GM12878 (cell line): ENCODE data around the gene DMKN. TPM values are rescaled to one million over a fixed set of nuclear protein-coding genes. Genes with fewer than 3 reads are reported as not detected.
A peak's percentile ranks its signal among the peaks of the same experiment; 100 is the strongest.

Experiments
- ATF7 ChIP-seq: fragments of 450-650 bp; IDR thresholded peaks from 2 replicates; pipeline ENCODE4 v1.6.1; 2016; ENCODE audit warnings: low read depth, mild to moderate bottlenecking
- CEBPZ ChIP-seq: fragments of 150-350 bp; IDR thresholded peaks from 2 replicates; pipeline ENCODE4 v1.6.1; 2016; ENCODE audit warnings: low read depth, low read length
- CREB1 ChIP-seq: IDR thresholded peaks from 2 replicates; pipeline ENCODE4 v1.6.1; 2012; ENCODE audit warnings: low read depth, mild to moderate bottlenecking, inconsistent platforms
- DPF2 ChIP-seq: fragments of 450-650 bp; IDR thresholded peaks from 2 replicates; pipeline ENCODE4 v1.6.1; 2017; ENCODE audit warnings: mild to moderate bottlenecking
- E2F4 ChIP-seq: IDR thresholded peaks from 2 replicates; pipeline ENCODE4 v1.6.1; 2012; ENCODE audit warnings: low read depth, low read length, improper control_type of control experiment
- MTA2 ChIP-seq: fragments of 450-650 bp; IDR thresholded peaks from 2 replicates; pipeline ENCODE4 v1.6.1; 2016; ENCODE audit warnings: low read depth, mild to moderate bottlenecking, moderate library complexity
- MTA3 ChIP-seq: IDR thresholded peaks from 2 replicates; pipeline ENCODE4 v1.6.1; 2012; ENCODE audit warnings: low read length, inconsistent platforms, borderline replicate concordance
- MXI1 ChIP-seq: fragments of 150-350 bp; IDR thresholded peaks from 2 replicates; pipeline ENCODE4 v1.6.1; 2011; ENCODE audit warnings: low read depth, mild to moderate bottlenecking, inconsistent platforms, low read length, improper control_type of control experiment
- NFXL1 ChIP-seq: fragments of 450-650 bp; IDR thresholded peaks from 2 replicates; pipeline ENCODE4 v1.6.1; 2017; ENCODE audit warnings: antibody characterized with exemption, mild to moderate bottlenecking, borderline replicate concordance
- NR2F1 ChIP-seq: fragments of 450-650 bp; conservative IDR thresholded peaks from 2 replicates; pipeline ENCODE4 v1.6.1; 2017; ENCODE audit warnings: mild to moderate bottlenecking
- REST ChIP-seq: IDR thresholded peaks from 2 replicates; pipeline ENCODE4 v1.6.1; 2012; ENCODE audit warnings: mild to moderate bottlenecking, low read depth, low read length
- YY1 ChIP-seq: IDR thresholded peaks from 2 replicates; pipeline ENCODE4 v1.6.1; 2011; ENCODE audit warnings: low read depth, mild to moderate bottlenecking, low read length
- polyA plus RNA-seq, 11 experiments: library from polyadenylated mRNA; depleted of rRNA in 4 of 11; unstranded in 6 of 11; stranded (reverse) in 5 of 11; fragments of >200 nt; fragmentation: Nextera tagmentation in 4 of 11; fragmentation: Illumina TruSeq in 1 of 11; extraction: Ambion mirVana in 4 of 11; extraction: Trizol in 1 of 11; gene quantifications; 1 replicate in 1 of 11; 2 replicates in 10 of 11; pipeline versions ENCODE4 v1.2.1 to v1.2.3, GENCODE V29; 2011 to 2016; ENCODE audit warnings: inconsistent platforms in 2 of 11, missing spikeins in 2 of 11, low read depth in 1 of 11
- total RNA-seq, 4 experiments: library from RNA; depleted of rRNA in 3 of 4; stranded (reverse); fragments of >200 nt in 3 of 4; fragmentation: Illumina TruSeq in 1 of 4; extraction: Trizol in 1 of 4; gene quantifications; 2 replicates each; pipeline versions ENCODE4 v1.2.1 to v1.2.3, GENCODE V29; 2013 to 2021
- TF ChIP-seq, protein P1 (sequence below): fragments of 450-650 bp; IDR thresholded peaks from 2 replicates; pipeline ENCODE4 v1.6.1; 2014; ENCODE audit warnings: mild to moderate bottlenecking
- TF ChIP-seq, protein P2 (sequence below): fragments of 450-650 bp; IDR thresholded peaks from 2 replicates; pipeline ENCODE4 v1.6.1; 2017; ENCODE audit warnings: mild to moderate bottlenecking

DMKN gene
- total and polyA plus RNA-seq, 10 of the 15 experiments (the other 5 are each of a cell fraction or from before 2014, with no cell fraction given), result 36.4 to 114 (median 58.6) TPM

DNA sequence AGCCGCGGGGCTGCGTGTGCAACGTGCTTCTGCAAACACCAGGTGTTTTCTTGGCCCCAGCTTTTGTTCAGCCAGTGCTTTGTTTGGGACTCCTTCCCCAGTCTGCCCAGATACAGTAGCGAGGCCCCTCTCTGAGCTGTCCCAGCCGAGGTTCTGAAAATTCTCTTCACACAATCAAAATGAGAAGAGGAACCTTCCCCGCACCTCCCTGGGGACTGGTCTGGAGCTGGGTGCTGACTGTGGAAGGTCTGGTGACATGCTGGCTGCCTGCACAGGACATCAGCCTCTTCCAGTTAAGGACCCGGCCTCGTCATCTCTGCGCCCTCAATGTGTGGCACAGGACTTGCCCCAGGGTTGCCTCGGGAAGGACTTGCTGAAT lies 45.8 kb upstream of the DMKN start (continued):
- no peak for TF ChIP-seq CEBPZ
- TF ChIP-seq ATF7, result no peak
- no peak for TF ChIP-seq NR2F1
- TF ChIP-seq E2F4, result no peak
- peak; percentile 89 for TF ChIP-seq REST
- peak; percentile 72 for TF ChIP-seq MXI1
- no peak for TF ChIP-seq NFXL1
- TF ChIP-seq, protein P1, sequence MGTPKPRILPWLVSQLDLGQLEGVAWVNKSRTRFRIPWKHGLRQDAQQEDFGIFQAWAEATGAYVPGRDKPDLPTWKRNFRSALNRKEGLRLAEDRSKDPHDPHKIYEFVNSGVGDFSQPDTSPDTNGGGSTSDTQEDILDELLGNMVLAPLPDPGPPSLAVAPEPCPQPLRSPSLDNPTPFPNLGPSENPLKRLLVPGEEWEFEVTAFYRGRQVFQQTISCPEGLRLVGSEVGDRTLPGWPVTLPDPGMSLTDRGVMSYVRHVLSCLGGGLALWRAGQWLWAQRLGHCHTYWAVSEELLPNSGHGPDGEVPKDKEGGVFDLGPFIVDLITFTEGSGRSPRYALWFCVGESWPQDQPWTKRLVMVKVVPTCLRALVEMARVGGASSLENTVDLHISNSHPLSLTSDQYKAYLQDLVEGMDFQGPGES, result no peak
- TF ChIP-seq DPF2, result 0 out of 2 replicates have a peak, but pooled peaks have one; percentile 11
- TF ChIP-seq YY1, result no peak
- TF ChIP-seq MTA2, result no peak
- TF ChIP-seq, protein P2, sequence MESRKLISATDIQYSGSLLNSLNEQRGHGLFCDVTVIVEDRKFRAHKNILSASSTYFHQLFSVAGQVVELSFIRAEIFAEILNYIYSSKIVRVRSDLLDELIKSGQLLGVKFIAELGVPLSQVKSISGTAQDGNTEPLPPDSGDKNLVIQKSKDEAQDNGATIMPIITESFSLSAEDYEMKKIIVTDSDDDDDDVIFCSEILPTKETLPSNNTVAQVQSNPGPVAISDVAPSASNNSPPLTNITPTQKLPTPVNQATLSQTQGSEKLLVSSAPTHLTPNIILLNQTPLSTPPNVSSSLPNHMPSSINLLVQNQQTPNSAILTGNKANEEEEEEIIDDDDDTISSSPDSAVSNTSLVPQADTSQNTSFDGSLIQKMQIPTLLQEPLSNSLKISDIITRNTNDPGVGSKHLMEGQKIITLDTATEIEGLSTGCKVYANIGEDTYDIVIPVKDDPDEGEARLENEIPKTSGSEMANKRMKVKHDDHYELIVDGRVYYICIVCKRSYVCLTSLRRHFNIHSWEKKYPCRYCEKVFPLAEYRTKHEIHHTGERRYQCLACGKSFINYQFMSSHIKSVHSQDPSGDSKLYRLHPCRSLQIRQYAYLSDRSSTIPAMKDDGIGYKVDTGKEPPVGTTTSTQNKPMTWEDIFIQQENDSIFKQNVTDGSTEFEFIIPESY, result no peak
- TF ChIP-seq CREB1, result 0 out of 2 replicates have a peak, but pooled peaks have one; percentile 24
- no peak for TF ChIP-seq MTA3
- TF ChIP-seq, all 136 proteins: peak for 8
